Measurements from ENCODE around the gene PCMT1.

PCMT1 gene

DNA sequence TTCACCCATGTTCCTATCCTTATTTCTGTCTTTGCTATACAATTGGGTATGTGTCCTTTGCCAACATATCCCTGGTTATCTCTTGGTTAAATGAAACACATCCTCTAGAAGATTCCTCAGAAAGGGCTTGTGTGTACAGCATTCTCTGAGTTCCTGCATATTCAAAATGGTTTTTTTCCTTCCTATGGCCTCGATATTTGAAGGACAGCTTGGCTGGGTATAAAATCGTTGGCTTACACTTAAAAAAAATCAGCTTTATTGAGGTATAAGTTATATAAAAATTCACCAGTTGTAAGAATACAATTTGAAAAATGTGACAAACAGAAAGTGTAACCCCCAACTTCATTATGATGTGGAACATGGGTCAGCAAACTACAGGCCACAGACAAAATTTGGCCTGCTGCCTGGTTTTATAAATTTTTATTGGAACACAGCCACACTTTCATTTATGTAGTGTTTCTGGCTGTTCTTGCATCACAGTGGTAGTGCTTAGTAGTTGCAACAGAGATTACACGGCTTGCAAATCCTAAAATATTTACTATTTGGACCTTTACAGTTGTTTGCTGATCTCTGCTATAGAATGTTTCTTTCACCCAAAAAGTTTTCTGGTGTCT, 16.7 kb downstream of the PCMT1 start:
- ATAC-seq (ENCODE audit: low read depth) (no peak), DNase-seq (ENCODE audit: low spot score) (no peak)
- no peaks in the 10 kb centered on the region for H3K9me3 ChIP-seq (ENCODE audit: severe bottlenecking)
- H3K4me1 ChIP-seq (ENCODE audit: insufficient read depth, poor library complexity, severe bottlenecking) = no peaks in the 10 kb centered on the region
- H3K27ac ChIP-seq (ENCODE audit: poor library complexity, severe bottlenecking) = no peak overlapping the region
- H3K27me3 ChIP-seq (ENCODE audit: insufficient read depth, poor library complexity, severe bottlenecking) = no peaks in the 10 kb centered on the region
- peaks cover 52% of the 10 kb centered on the region for H3K36me3 ChIP-seq (ENCODE audit: low read depth)
- H3K4me3 ChIP-seq (ENCODE audit: severe bottlenecking) = no peak overlapping the region
- TF ChIP-seq, protein P1, sequence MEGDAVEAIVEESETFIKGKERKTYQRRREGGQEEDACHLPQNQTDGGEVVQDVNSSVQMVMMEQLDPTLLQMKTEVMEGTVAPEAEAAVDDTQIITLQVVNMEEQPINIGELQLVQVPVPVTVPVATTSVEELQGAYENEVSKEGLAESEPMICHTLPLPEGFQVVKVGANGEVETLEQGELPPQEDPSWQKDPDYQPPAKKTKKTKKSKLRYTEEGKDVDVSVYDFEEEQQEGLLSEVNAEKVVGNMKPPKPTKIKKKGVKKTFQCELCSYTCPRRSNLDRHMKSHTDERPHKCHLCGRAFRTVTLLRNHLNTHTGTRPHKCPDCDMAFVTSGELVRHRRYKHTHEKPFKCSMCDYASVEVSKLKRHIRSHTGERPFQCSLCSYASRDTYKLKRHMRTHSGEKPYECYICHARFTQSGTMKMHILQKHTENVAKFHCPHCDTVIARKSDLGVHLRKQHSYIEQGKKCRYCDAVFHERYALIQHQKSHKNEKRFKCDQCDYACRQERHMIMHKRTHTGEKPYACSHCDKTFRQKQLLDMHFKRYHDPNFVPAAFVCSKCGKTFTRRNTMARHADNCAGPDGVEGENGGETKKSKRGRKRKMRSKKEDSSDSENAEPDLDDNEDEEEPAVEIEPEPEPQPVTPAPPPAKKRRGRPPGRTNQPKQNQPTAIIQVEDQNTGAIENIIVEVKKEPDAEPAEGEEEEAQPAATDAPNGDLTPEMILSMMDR (IDR thresholded peaks at IDR 0.05; ENCODE audit: poor library complexity, severe bottlenecking) = no peak

GRCh38 chr6:149769676-149770075, 20.1 kb downstream of the PCMT1 start:
- Histone ChIP-seq H3K36me3 (ENCODE audit: low read depth) (peaks cover 72% of the 10 kb centered on the region), H3K27me3 (ENCODE audit: insufficient read depth, poor library complexity, severe bottlenecking) (no peaks in the 10 kb centered on the region), H3K9me3 (ENCODE audit: severe bottlenecking) (no peaks in the 10 kb centered on the region), H3K4me1 (ENCODE audit: insufficient read depth, poor library complexity, severe bottlenecking) (no peaks in the 10 kb centered on the region), H3K27ac (ENCODE audit: poor library complexity, severe bottlenecking) (no peak overlapping the region), H3K4me3 (ENCODE audit: severe bottlenecking) (no peak overlapping the region)
- ATAC-seq (ENCODE audit: low read depth) (no peak), DNase-seq (ENCODE audit: low spot score) (no peak)
- TF ChIP-seq, protein P1 (IDR thresholded peaks at IDR 0.05; ENCODE audit: poor library complexity, severe bottlenecking) = no peak

DNA sequence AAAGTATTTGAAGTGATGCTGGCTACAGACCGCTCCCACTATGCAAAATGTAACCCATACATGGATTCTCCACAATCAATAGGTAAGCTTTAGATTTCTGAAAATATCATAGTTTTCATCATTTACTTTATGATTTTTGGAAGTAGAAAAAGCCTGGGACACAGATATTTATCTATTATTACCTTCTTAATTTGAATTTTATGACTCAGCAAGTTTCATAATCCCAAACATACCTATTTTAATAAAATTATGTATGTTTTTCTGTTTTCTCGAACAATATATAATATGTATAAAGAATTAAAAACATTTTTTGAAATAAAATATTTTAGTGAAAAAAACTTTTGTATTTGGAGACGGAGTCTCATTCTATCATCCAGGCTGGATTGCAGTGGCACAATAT, 21.6 kb downstream of the PCMT1 start:
- H3K9me3 ChIP-seq (ENCODE audit: severe bottlenecking) = no peaks in the 10 kb centered on the region
- no peaks in the 10 kb centered on the region for H3K4me1 ChIP-seq (ENCODE audit: insufficient read depth, poor library complexity, severe bottlenecking)
- no peak overlapping the region for H3K27ac ChIP-seq (ENCODE audit: poor library complexity, severe bottlenecking)
- TF ChIP-seq, protein P1 (IDR thresholded peaks at IDR 0.05; ENCODE audit: poor library complexity, severe bottlenecking) = no peak
- no peaks in the 10 kb centered on the region for H3K27me3 ChIP-seq (ENCODE audit: insufficient read depth, poor library complexity, severe bottlenecking)
- peaks cover 75% of the 10 kb centered on the region for H3K36me3 ChIP-seq (ENCODE audit: low read depth)
- H3K4me3 ChIP-seq (ENCODE audit: severe bottlenecking) = no peak overlapping the region
- DNase-seq (ENCODE audit: low spot score) = no peak
- no peak for ATAC-seq (ENCODE audit: low read depth)

DNA sequence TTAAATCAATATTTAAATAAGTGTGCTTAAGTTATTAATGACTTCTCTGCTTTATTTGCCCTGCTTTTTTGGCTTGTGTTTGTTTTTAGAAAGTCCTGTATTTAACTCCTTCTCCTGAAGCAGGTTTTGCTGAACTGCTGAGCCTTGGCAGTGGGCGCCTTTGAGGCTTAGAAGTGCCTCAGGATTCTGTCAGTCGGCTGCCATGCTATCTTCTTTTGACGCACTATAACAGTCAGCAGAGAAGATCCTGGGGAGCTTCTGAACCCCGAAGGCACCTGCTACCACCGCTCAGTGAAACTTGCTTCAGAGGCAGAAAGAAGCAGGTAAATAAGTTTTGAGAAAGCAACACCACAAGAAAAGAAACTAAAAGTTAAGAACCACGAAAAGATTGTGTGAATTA, 22.4 kb downstream of the PCMT1 start:
- H3K9me3 ChIP-seq (ENCODE audit: severe bottlenecking) = no peaks in the 10 kb centered on the region
- no peaks in the 10 kb centered on the region for H3K27me3 ChIP-seq (ENCODE audit: insufficient read depth, poor library complexity, severe bottlenecking)
- no peak overlapping the region for H3K4me3 ChIP-seq (ENCODE audit: severe bottlenecking)
- ATAC-seq (ENCODE audit: low read depth) (no peak), DNase-seq (ENCODE audit: low spot score) (no peak)
- TF ChIP-seq, protein P1 (IDR thresholded peaks at IDR 0.05; ENCODE audit: poor library complexity, severe bottlenecking) = no peak
- H3K36me3 ChIP-seq (ENCODE audit: low read depth) = peaks cover 74% of the 10 kb centered on the region
- no peaks in the 10 kb centered on the region for H3K4me1 ChIP-seq (ENCODE audit: insufficient read depth, poor library complexity, severe bottlenecking)
- H3K27ac ChIP-seq (ENCODE audit: poor library complexity, severe bottlenecking) = no peak overlapping the region

GRCh38 chr6:149777624-149778023, 28.1 kb downstream of the PCMT1 start:
- no peak for ATAC-seq (ENCODE audit: low read depth)

More at GRCh38 chr6:149777624-149778023, 28.1 kb downstream of the PCMT1 start:
- H3K36me3 ChIP-seq (ENCODE audit: low read depth) = peaks cover 75% of the 10 kb centered on the region
- TF ChIP-seq, protein P1 (IDR thresholded peaks at IDR 0.05; ENCODE audit: poor library complexity, severe bottlenecking) = no peak
- H3K27me3 ChIP-seq (ENCODE audit: insufficient read depth, poor library complexity, severe bottlenecking) = no peaks in the 10 kb centered on the region
- H3K27ac ChIP-seq (ENCODE audit: poor library complexity, severe bottlenecking) = no peak overlapping the region
- no peak for DNase-seq (ENCODE audit: low spot score)
- no peaks in the 10 kb centered on the region for H3K9me3 ChIP-seq (ENCODE audit: severe bottlenecking)
- H3K4me1 ChIP-seq (ENCODE audit: insufficient read depth, poor library complexity, severe bottlenecking) = no peaks in the 10 kb centered on the region
- no peak overlapping the region for H3K4me3 ChIP-seq (ENCODE audit: severe bottlenecking)
